Endothelial cell of umbilical vein (primary cell): Measurements from ENCODE around the gene RYR2. TPM values are rescaled to one million over a fixed set of nuclear protein-coding genes. Genes with fewer than 3 reads are reported as not detected.

Source experiments
- BruUV-seq: library from RNA; stranded (reverse); fragments of 400-500 nt; replicated peaks from 2 replicates; lab custom pipeline; 2021; lab: Mats Ljungman, UMichigan
- CTCF ChIA-PET: fragments of 300-600, 350-600 bp; sonication (Branson Sonifier 250); formaldehyde crosslinking; loops from one replicate; lab custom pipeline; 2021; ENCODE audit warnings: antibody characterized with exemption, inconsistent platforms; lab: Charles Lee
- POLR2A ChIA-PET: fragments of 300-600, 350-600 bp; sonication (Branson Sonifier 250); formaldehyde crosslinking; loops from one replicate; lab custom pipeline; 2021; ENCODE audit warnings: antibody characterized with exemption, inconsistent platforms; lab: Charles Lee
- DNase-seq: peaks from one replicate; pipeline ENCODE4 v3.0.0-alpha.2; 2011; ENCODE audit warnings: low read depth, low spot score
- FAIRE-seq: peaks from 2 replicates; lab custom pipeline; 2011; peaks lifted over from hg19 to GRCh38; lab: Jason Lieb, UNC
- H2AFZ ChIP-seq: 2 replicates; pipeline ENCODE4 v1.6.0; 2012; ENCODE audit warnings: low read depth, low read length, control low read depth, inconsistent platforms
- H3K27ac ChIP-seq: 2 replicates; pipeline ENCODE4 v1.5.1; 2011; ENCODE audit warnings: low read depth, mild to moderate bottlenecking, control low read depth, low read length, moderate library complexity; ENCODE audit not compliant: insufficient read depth
- H3K27me3 ChIP-seq, 2 experiments: 2 replicates each; pipeline versions ENCODE4 v1.6.0 to v1.6.1; 2011; ENCODE audit warnings: low read length in 2 of 2, mixed read lengths in 1 of 2; ENCODE audit not compliant: control insufficient read depth in 2 of 2, insufficient read depth in 2 of 2
- H3K36me3 ChIP-seq, 2 experiments: 2 replicates in 1 of 2; 3 replicates in 1 of 2; pipeline ENCODE4 v1.5.1; 2011; ENCODE audit warnings: low read length in 2 of 2, mild to moderate bottlenecking in 1 of 2, moderate library complexity in 1 of 2; ENCODE audit not compliant: control insufficient read depth in 2 of 2, insufficient read depth in 2 of 2; ENCODE audit errors: extremely low read depth in 1 of 2
- H3K4me1 ChIP-seq: 3 replicates; pipeline ENCODE4 v1.5.1; 2011; ENCODE audit warnings: mild to moderate bottlenecking, low read length; ENCODE audit not compliant: control insufficient read depth, insufficient read depth; ENCODE audit errors: extremely low read depth
- H3K4me2 ChIP-seq: 2 replicates; pipeline ENCODE4 v1.6.1; 2011; ENCODE audit warnings: low read length, control low read depth, mixed read lengths; ENCODE audit not compliant: insufficient read depth
- H3K4me3 ChIP-seq, 3 experiments: fragments of 200-600 bp in 1 of 3; sonication (generic), shearing (Covaris generic) in 1 of 3; replicated peaks in 1 of 3; 2 replicates each; pipeline ENCODE4 v1.5.1; 2011 to 2016; ENCODE audit warnings: control low read depth in 3 of 3, low read length in 3 of 3, mild to moderate bottlenecking in 2 of 3, inconsistent platforms in 1 of 3, low read depth in 1 of 3, moderate library complexity in 1 of 3; ENCODE audit not compliant: insufficient read depth in 1 of 3
- H3K79me2 ChIP-seq: 2 replicates; pipeline ENCODE4 v1.6.0; 2012; ENCODE audit warnings: low read length, inconsistent platforms; ENCODE audit not compliant: control insufficient read depth, insufficient read depth
- H3K9ac ChIP-seq: replicated peaks from 2 replicates; pipeline ENCODE3; 2011; ENCODE audit warnings: low read length, control low read depth; ENCODE audit not compliant: insufficient read depth; ENCODE audit errors: extremely low read depth
- H3K9me1 ChIP-seq: replicated peaks from 3 replicates; pipeline ENCODE4 v1.6.0; 2011; ENCODE audit warnings: mild to moderate bottlenecking, low read length; ENCODE audit not compliant: control insufficient read depth, insufficient read depth; ENCODE audit errors: extremely low read depth
- H3K9me3 ChIP-seq: replicated peaks from 2 replicates; pipeline ENCODE4 v1.5.1; 2012; ENCODE audit warnings: low read length, inconsistent platforms; ENCODE audit not compliant: control insufficient read depth, insufficient read depth
- H4K20me1 ChIP-seq: replicated peaks from 2 replicates; pipeline ENCODE3; 2011; ENCODE audit warnings: mild to moderate bottlenecking, low read length; ENCODE audit not compliant: control insufficient read depth, insufficient read depth; ENCODE audit errors: extremely low read depth
- CTCF ChIP-seq, 2 donors: IDR thresholded peaks; 1 replicate in 1 of 2; 2 replicates in 1 of 2; pipeline ENCODE4 v1.5.1; 2011; ENCODE audit warnings: low read length in 2 of 2, mild to moderate bottlenecking in 2 of 2, moderate library complexity in 2 of 2, control low read depth in 1 of 2, inconsistent platforms in 1 of 2, low read depth in 1 of 2; ENCODE audit not compliant: insufficient read depth in 1 of 2; ENCODE audit errors: extremely low read depth in 1 of 2
- FOS ChIP-seq: IDR thresholded peaks from 2 replicates; pipeline ENCODE4 v1.6.1; 2011; ENCODE audit warnings: mild to moderate bottlenecking, low read length, moderate library complexity, borderline replicate concordance; ENCODE audit not compliant: insufficient read depth
- MAX ChIP-seq: IDR thresholded peaks from 2 replicates; pipeline ENCODE4 v1.6.1; 2011; ENCODE audit not compliant: insufficient read depth, insufficient read length
- MYC ChIP-seq: IDR thresholded peaks from one replicate; pipeline ENCODE4 v1.6.1; 2011; ENCODE audit warnings: mild to moderate bottlenecking, low read depth, low read length
- POLR2A ChIP-seq: IDR thresholded peaks from 2 replicates; pipeline ENCODE4 v1.6.1; 2012; ENCODE audit warnings: low read depth, mild to moderate bottlenecking, control low read depth, low read length
- POLR2AphosphoS5 ChIP-seq: IDR thresholded peaks from 2 replicates; pipeline ENCODE4 v1.6.1; 2012; ENCODE audit warnings: low read depth, mild to moderate bottlenecking, control low read depth, low read length, moderate library complexity; ENCODE audit not compliant: insufficient read depth
- dilution Hi-C: fragments of 300-500 bp; cut with MboI; formaldehyde crosslinking; loops from one replicate; pipeline ENCODE4 v1.15.0; 2019; ENCODE audit warnings: low sequenced_read_pairs; ENCODE audit not compliant: extremely low pct_ligation_motif_present
- intact Hi-C: fragments of 100-400 bp; cut with micrococcal nuclease; formaldehyde crosslinking; loops from one replicate; pipeline ENCODE4 v1.10.0; 2022
- polyA plus RNA-seq, 4 experiments: library from polyadenylated mRNA; depleted of rRNA in 3 of 4; stranded (reverse) in 3 of 4; unstranded in 1 of 4; fragments of >200 nt; gene quantifications; 2 replicates each; pipeline versions ENCODE4 v1.2.1 to v1.2.3, GENCODE V29; 2011 to 2012; ENCODE audit warnings: missing spikeins in 1 of 4
- total RNA-seq: library from RNA; stranded (reverse); gene quantifications from 2 replicates; pipeline ENCODE4 v1.2.3, GENCODE V29; 2021

Gene RYR2
- total and polyA plus RNA-seq, 2 donors (not counting 3 experiments of a cell fraction or from before 2014, with no cell fraction given) = not detected

DNA sequence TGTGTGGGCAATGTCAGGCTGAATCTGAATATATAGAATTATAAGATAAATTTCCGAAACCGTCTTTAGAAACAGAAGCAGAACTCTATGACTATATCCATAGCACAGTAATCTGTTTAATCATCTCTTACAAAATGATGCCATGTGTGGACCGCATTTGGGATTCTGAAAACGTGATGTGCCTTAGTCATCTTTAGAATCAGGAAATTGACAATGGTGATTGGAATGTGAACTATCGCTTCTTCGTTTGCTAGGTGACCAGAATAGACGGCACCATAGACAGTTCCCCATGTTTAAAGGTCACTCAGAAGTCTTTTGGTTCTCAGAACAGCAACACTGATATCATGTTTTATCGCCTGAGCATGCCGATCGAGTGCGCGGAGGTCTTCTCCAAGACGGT, 548.4 kb downstream of the RYR2 start:
- dilution Hi-C loops = no loop called here
- CTCF ChIA-PET = interaction anchor here (0.6 kb wide), 1 partner anchor 28 kb away, joined by 3 read pairs; no protein-coding TSS in a partner anchor

More for the DNA sequence above, 548.4 kb downstream of the RYR2 start:
- TF ChIP-seq FOS (no peak), MAX (no peak), POLR2AphosphoS5 (no peak), POLR2A (no peak), CTCF (IDR thresholded peaks at IDR 0.05; ENCODE audit: extremely low read depth in 1 of 2, insufficient read depth in 1 of 2, low read depth in 1 of 2, low read length in 2 of 2) (no peak), MYC (no peak)
- no peak overlapping the region for H3K9ac ChIP-seq
- H3K27me3 ChIP-seq = no peaks in the 10 kb centered on the region
- no peak overlapping the region for H3K4me2 ChIP-seq
- H3K79me2 ChIP-seq = no peaks in the 10 kb centered on the region
- no peaks in the 10 kb centered on the region for H3K9me1 ChIP-seq
- H3K9me3 ChIP-seq = no peaks in the 10 kb centered on the region
- intact Hi-C loops = no loop called here
- H4K20me1 ChIP-seq = no peaks in the 10 kb centered on the region
- no peaks in the 10 kb centered on the region for H3K4me1 ChIP-seq
- DNase-seq (no peak), FAIRE-seq (no peak)
- no TSS peak for BruUV-seq
- no peak overlapping the region for H3K4me3 ChIP-seq
- H2AFZ ChIP-seq = no peak overlapping the region
- POLR2A ChIA-PET = no interaction called here
- no peak overlapping the region for H3K27ac ChIP-seq
- H3K36me3 ChIP-seq = no peaks in the 10 kb centered on the region
